ENCODE results near the gene COL8A2. TPM values are rescaled to one million over a fixed set of nuclear protein-coding genes. Genes with fewer than 3 reads are reported as not detected.
A peak's percentile ranks its signal among the peaks of the same experiment; 100 is the strongest.

Gene COL8A2
- total RNA-seq, 1 donor from 2014 or later = 1.4 TPM

DNA sequence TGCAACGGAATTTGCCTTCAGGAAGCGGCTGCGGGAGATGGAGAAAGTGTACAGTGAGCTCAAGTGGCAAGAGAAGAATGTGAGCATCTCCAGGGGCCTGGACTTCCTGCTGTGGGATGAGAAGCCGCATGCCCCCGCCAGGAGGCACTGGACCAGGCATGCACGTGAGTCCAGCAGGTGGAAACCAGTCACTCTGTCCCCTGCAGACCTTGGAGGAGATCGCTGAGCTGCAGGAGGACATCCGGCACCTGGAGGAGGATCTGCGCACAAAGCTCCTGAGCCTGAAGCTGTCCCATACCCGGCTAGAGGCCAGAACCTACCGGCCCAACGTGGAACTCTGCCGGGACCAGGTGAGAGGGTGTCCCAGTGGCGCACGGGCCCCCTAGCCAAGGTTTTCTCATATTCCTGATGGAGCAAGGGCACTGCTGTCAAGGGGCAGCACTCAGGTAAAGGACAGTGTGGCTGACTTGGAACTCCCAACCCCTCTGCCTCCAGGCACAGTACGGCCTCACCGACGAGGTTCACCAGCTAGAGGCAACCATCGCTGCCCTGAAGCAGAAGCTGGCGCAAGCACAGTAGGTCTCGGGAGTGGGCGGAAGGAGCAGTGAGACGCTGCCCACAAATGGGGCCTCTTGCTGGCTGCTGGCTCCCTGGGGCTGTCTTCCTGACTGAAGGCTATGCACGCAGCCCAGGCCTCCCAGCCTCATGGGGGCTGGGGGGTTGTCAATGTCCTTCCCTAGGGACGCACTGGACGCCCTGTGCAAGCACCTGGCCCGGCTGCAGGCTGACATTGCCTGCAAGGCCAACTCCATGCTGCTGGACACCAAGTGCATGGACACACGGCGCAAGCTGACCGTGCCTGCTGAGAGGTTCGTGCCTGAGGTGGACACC is 37.5 kb downstream of the COL8A2 start:
- intact Hi-C loops (cut with DNase I) = no loop called here
- DNase-seq (no peak), ATAC-seq (ENCODE audit: poor library complexity) (no peak)

GRCh38 chr1:36086529-36087232 is 38.3 kb downstream of the COL8A2 start:
- DNase-seq (no peak), ATAC-seq (ENCODE audit: poor library complexity) (no peak)
- intact Hi-C loops (cut with DNase I) = no loop called here

- DNase-seq (no peak), ATAC-seq (ENCODE audit: poor library complexity) (no peak)
- intact Hi-C loops (cut with DNase I) = no loop called here
Observed at GRCh38 chr1:36085686-36086526, 39.1 kb downstream of the COL8A2 start.

DNA sequence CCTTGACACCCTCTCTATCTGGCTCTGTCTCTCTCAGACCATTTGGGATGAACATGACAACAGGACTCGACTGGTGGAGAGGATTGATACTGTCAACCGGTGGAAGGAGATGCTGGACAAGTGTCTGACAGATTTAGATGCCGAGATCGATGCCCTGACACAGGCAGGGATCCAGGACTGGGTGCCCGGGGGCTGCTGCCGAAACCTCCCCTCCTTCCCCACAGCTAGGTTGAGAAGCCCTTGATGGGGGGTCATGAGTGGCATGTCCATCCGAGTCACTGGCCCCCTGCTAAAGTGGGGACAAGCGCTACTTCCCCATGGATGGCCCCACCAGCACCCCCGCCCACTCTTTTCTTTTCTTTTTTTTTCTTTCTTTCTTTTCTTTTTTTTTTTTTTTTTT is 39.9 kb downstream of the COL8A2 start:
- DNase-seq (no peak), ATAC-seq (ENCODE audit: poor library complexity) (no peak)
- intact Hi-C loops (cut with DNase I) = no loop called here

DNA sequence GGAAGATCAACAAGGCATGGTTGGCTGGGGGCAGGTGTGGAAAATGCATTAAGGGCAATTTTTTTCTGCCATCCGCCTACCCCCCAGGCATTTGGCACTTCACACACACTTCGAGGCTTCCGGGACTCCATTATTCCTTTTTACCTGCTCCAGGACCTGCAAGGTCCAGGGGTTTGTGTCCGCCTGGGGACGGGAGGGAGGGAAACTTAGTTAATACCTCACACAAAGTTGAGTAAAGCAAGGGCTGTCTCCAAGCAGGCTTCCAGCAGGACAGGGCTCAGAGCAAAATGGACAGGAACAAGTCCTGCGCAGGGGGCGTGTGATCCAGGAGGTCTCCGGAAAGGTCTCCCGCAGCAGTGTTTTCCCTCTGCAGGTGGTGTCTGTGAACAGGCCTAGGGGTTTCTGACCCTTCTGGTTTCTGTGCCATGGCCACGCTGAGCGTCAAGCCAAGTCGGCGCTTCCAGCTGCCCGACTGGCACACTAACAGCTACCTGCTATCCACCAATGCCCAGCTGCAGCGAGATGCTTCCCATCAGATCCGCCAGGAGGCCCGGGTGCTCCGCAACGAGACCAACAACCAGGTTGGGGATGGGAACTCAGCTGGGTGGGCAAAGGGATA is 40.4 kb downstream of the COL8A2 start:
- DNase-seq (no peak), ATAC-seq (ENCODE audit: poor library complexity) (no peak)
- intact Hi-C loops (cut with DNase I) = no loop called here

DNA sequence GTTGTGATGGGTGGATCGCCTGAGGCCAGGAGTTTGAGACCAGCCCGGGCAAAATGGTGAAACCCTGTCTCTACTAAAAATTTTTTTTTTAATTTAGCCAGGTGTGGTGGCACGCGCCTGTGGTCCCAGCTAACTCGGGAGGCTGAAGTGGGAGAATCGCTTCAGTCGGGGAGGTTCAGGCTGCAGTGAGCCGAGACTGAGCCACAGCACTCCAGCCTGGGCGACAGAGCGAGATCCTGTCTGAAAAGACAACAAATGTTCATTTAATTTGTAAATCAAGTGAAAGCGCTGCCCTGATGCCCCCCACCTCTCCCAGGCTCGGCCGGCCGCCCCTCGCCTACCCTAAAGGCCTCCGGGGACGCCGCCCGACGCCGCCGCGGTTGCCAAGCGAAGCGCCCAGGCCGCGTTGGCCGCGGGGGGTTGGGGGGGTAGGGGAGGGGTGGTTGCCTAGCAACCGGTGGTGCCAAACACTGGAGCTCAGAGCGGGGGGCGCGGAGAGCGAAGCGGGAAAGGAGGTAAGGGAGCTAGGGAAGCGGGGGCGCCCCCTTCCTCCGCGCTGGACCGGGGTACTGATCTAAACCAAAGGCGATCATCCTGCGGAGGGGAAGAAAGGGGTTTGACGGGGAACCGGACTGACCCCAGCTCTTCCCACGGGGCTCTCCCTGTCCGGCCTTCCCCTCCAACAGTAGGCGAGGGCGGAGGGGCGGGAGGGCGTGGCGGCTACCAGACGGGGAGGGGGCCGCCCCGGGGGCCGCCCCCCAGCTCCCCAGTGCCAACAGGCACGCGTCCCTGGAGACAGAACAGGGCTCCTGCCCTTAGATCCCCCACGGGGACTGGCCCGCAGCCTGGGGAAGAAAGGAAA is 41.2 kb downstream of the COL8A2 start, which contains the start of gene TEKT2:
TEKT2 (plus strand) TSS at position 460 of the 862 bp plus-strand sequence. CDS start 828 bp downstream, outside the sequence.
- intact Hi-C loops (cut with DNase I) = no loop called here
- DNase-seq (no peak), ATAC-seq (ENCODE audit: poor library complexity) (peak; percentile 11)

- intact Hi-C loops (cut with DNase I) = no loop called here
- DNase-seq = no peak
- ATAC-seq (ENCODE audit: poor library complexity) = no peak
Observed at GRCh38 chr1:36083219-36083618, 41.8 kb downstream of the COL8A2 start.

DNA sequence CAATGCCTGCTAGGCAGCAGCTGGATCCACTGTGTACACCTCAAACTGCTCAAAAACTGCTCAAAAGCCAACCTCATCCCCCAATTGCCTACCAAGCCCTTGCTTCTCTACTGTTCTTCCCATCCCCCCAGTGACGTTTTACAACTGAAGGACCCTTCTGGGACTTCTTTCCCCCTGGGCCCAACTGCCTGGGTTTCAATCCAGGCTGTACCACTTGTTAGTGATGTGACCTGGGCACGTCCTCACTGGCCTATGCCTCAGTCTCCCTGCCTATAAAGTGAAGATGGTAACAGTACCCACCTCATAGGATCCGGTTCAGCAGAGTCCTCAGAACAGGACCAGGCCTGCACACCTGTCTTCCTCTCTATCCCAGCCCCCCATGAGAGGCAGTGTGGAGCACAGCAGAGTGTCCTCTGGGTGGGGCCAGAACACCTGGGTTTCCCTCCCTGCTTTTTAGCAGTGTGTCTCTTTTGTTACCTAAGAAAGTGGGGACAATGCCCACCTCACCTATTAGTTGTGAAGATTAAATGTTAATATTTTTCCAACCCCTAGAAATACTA is 43.0 kb downstream of the COL8A2 start:
- intact Hi-C loops (cut with DNase I) = no loop called here
- ATAC-seq (ENCODE audit: poor library complexity) (no peak), DNase-seq (no peak)

GRCh38 chr1:36080801-36081200 is 44.2 kb downstream of the COL8A2 start:
- ATAC-seq (ENCODE audit: poor library complexity) = no peak
- no peak for DNase-seq
- intact Hi-C loops (cut with DNase I) = no loop called here

GRCh38 chr1:36080236-36080635 is 44.8 kb downstream of the COL8A2 start:
- DNase-seq = no peak
- intact Hi-C loops (cut with DNase I) = no loop called here
- ATAC-seq (ENCODE audit: poor library complexity) = no peak

GRCh38 chr1:36076979-36077573 is 47.9 kb downstream of the COL8A2 start:
- intact Hi-C loops (cut with DNase I) = no loop called here

GRCh38 chr1:36070349-36070748 is 54.7 kb downstream of the COL8A2 start:
- intact Hi-C loops (cut with DNase I) = no loop called here
- DNase-seq = no peak
- ATAC-seq (ENCODE audit: poor library complexity) = no peak

More at GRCh38 chr1:36076979-36077573, 47.9 kb downstream of the COL8A2 start:
- ATAC-seq (ENCODE audit: poor library complexity) = no peak
- DNase-seq = no peak

DNA sequence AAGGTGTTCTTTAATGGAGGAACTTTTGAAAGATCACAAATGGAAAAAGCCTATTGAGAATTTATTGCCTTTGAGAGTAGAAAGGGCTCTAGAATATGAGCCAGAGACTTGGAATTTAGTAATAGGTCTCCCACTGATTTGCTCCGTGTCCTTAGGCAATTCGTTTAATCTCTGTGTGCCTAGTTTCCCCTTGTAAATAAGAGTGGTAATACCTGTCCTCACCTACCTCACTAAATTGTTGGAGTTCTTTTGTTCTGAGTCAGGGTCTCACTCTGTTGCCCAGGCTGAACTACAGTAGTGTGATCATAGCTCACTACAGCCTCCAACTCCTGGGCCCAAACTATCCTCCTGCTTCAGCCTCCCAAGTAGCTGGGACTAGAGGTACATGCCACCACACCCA is 56.2 kb downstream of the COL8A2 start:
- ATAC-seq (ENCODE audit: poor library complexity) (no peak), DNase-seq (no peak)
- intact Hi-C loops (cut with DNase I) = no loop called here

DNA sequence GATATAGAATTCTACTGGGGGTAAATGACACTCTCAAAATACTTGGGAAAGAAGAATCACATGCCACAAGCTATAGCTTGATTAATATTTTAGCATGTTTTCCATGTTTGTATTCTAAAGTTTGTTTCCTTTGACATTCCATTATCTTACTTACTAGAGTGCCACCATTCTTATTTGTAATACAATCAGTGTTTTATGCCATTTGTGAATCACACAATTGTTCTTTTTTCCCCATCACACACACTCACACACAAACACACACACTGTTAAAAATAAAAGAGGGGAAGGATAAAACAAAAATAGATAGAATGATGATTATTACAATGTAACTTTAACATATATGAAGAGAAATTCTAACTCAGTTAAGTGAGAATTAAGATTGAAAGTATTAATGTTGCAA is 57.2 kb downstream of the COL8A2 start:
- ATAC-seq (ENCODE audit: poor library complexity) = no peak
- DNase-seq = no peak
- intact Hi-C loops (cut with DNase I) = no loop called here

DNA sequence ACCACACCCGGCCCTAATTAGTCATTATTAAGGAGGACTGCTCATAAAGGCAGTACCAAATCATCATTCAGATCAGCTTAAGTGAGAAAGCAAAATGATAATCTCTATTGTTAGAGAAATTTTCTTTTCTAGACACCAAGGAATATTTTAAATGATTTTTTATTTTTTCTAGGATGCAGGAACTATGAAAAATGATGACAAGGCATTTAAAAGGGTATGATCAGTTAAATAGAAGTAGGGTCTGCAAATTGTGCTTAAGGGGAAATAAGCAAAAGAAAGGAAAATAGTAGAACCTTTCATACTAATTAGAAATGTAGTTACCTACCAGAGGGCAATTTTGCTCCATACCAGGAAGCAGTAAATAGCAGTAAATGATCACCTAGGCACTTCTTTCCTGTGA is 62.7 kb downstream of the COL8A2 start:
- intact Hi-C loops (cut with DNase I) = no loop called here
- no peak for ATAC-seq (ENCODE audit: poor library complexity)
- no peak for DNase-seq

DNA sequence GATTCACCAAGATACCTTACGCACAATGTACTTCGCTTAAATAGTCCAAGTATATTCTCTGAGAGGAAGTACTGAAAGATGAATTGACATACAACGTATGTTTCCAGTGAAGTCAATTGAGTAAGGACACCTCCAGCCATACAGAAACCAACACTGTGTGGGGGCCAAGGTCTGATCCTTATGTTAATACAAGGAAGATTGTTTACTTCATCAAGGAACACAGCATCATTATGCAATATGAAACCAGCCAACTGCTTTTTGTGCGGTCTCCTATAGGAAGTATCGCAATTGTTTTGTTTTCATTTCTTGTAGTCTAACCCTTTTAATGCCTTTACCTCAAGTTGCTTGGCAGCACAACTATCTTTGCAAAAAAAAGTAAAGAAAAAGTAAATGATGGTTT is 69.3 kb downstream of the COL8A2 start:
- ATAC-seq (ENCODE audit: poor library complexity) (no peak), DNase-seq (no peak)
- intact Hi-C loops (cut with DNase I) = no loop called here

GRCh38 chr1:36053978-36054377 is 71.0 kb downstream of the COL8A2 start:
- intact Hi-C loops (cut with DNase I) = no loop called here

More at GRCh38 chr1:36053978-36054377, 71.0 kb downstream of the COL8A2 start:
- ATAC-seq (ENCODE audit: poor library complexity) = no peak
- no peak for DNase-seq

Data from Right ventricle myocardium superior (tissue), 1 donor.